ENCODE results near the gene DYRK3. TPM values are rescaled to one million over a fixed set of nuclear protein-coding genes. Genes with fewer than 3 reads are reported as not detected.

Gene DYRK3
- total and polyA plus RNA-seq, 9 of the 15 experiments (the other 6 are each of a cell fraction or from before 2014, with no cell fraction given) = 4.5 to 33.7 (median 25.7) TPM

DNA sequence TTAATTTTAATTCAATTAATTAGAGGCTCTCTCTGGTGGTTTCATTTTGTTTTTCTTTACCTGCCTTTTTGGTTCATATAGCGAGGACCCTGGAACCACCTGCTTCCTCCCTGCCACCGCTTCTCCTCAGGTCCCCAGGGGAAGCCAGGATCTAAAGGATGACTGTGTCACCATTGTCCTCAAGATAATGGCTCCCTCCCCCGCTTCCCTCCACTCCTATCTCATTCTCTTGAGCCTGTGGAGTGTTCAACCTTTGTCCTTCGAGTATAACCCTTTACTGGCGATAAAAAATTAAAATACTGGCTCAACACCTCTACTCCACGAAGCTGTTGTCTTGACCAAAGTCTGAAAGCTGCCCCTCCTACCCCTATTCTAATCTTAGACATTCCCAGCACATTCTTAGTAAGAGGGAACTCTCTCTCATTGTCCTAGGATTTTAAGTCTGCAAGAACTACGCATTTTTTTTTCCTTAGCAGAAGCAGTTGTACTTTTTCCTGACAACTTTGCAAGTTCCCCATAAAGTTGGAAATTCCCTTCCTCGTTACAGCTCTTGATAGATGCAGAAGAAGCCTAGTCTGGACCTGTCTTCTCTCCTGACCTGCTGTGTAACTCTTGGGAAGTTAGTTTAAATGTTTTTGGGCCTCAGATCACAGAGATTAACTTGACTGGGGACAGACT is 36.8 kb downstream of the DYRK3 start (continued):
- TF ChIP-seq MAZ (CRISPR knock-in tag; conservative IDR thresholded peaks at IDR 0.05 in 1 of 2, IDR thresholded peaks at IDR 0.05 in 1 of 2) (0 out of 4 replicates have a peak, but pooled peaks of 1 of the 2 experiments have one; percentile 10), TOE1 (IDR thresholded peaks at IDR 0.05; ENCODE audit: borderline replicate concordance) (no peak), TOE1 (CRISPR knock-in tag; IDR thresholded peaks at IDR 0.05; ENCODE audit: borderline replicate concordance, low read depth) (no peak), ZNF764 (CRISPR knock-in tag; IDR thresholded peaks at IDR 0.05; ENCODE audit: low read depth) (no peak)
- TF ChIP-seq, protein P1, sequence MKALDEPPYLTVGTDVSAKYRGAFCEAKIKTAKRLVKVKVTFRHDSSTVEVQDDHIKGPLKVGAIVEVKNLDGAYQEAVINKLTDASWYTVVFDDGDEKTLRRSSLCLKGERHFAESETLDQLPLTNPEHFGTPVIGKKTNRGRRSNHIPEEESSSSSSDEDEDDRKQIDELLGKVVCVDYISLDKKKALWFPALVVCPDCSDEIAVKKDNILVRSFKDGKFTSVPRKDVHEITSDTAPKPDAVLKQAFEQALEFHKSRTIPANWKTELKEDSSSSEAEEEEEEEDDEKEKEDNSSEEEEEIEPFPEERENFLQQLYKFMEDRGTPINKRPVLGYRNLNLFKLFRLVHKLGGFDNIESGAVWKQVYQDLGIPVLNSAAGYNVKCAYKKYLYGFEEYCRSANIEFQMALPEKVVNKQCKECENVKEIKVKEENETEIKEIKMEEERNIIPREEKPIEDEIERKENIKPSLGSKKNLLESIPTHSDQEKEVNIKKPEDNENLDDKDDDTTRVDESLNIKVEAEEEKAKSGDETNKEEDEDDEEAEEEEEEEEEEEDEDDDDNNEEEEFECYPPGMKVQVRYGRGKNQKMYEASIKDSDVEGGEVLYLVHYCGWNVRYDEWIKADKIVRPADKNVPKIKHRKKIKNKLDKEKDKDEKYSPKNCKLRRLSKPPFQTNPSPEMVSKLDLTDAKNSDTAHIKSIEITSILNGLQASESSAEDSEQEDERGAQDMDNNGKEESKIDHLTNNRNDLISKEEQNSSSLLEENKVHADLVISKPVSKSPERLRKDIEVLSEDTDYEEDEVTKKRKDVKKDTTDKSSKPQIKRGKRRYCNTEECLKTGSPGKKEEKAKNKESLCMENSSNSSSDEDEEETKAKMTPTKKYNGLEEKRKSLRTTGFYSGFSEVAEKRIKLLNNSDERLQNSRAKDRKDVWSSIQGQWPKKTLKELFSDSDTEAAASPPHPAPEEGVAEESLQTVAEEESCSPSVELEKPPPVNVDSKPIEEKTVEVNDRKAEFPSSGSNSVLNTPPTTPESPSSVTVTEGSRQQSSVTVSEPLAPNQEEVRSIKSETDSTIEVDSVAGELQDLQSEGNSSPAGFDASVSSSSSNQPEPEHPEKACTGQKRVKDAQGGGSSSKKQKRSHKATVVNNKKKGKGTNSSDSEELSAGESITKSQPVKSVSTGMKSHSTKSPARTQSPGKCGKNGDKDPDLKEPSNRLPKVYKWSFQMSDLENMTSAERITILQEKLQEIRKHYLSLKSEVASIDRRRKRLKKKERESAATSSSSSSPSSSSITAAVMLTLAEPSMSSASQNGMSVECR (CRISPR knock-in tag; IDR thresholded peaks at IDR 0.05) = no peak; the same call in 1 of the 2 replicates
- TF ChIP-seq, protein P2, sequence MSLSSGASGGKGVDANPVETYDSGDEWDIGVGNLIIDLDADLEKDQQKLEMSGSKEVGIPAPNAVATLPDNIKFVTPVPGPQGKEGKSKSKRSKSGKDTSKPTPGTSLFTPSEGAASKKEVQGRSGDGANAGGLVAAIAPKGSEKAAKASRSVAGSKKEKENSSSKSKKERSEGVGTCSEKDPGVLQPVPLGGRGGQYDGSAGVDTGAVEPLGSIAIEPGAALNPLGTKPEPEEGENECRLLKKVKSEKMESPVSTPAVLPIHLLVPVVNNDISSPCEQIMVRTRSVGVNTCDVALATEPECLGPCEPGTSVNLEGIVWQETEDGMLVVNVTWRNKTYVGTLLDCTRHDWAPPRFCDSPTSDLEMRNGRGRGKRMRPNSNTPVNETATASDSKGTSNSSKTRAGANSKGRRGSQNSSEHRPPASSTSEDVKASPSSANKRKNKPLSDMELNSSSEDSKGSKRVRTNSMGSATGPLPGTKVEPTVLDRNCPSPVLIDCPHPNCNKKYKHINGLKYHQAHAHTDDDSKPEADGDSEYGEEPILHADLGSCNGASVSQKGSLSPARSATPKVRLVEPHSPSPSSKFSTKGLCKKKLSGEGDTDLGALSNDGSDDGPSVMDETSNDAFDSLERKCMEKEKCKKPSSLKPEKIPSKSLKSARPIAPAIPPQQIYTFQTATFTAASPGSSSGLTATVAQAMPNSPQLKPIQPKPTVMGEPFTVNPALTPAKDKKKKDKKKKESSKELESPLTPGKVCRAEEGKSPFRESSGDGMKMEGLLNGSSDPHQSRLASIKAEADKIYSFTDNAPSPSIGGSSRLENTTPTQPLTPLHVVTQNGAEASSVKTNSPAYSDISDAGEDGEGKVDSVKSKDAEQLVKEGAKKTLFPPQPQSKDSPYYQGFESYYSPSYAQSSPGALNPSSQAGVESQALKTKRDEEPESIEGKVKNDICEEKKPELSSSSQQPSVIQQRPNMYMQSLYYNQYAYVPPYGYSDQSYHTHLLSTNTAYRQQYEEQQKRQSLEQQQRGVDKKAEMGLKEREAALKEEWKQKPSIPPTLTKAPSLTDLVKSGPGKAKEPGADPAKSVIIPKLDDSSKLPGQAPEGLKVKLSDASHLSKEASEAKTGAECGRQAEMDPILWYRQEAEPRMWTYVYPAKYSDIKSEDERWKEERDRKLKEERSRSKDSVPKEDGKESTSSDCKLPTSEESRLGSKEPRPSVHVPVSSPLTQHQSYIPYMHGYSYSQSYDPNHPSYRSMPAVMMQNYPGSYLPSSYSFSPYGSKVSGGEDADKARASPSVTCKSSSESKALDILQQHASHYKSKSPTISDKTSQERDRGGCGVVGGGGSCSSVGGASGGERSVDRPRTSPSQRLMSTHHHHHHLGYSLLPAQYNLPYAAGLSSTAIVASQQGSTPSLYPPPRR (CRISPR knock-in tag; IDR thresholded peaks at IDR 0.05; ENCODE audit: borderline replicate concordance) = no peak
- TF ChIP-seq, protein P3, sequence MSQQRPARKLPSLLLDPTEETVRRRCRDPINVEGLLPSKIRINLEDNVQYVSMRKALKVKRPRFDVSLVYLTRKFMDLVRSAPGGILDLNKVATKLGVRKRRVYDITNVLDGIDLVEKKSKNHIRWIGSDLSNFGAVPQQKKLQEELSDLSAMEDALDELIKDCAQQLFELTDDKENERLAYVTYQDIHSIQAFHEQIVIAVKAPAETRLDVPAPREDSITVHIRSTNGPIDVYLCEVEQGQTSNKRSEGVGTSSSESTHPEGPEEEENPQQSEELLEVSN (IDR thresholded peaks at IDR 0.05; ENCODE audit: borderline replicate concordance in 1 of 2, extremely low read depth in 1 of 2, insufficient read depth in 1 of 2, insufficient read length in 1 of 2, low read depth in 1 of 2, low read length in 1 of 2, poor library complexity in 1 of 2, severe bottlenecking in 1 of 2) = peak in 1 of 2 experiments; percentile 34
- TF ChIP-seq, protein P4, sequence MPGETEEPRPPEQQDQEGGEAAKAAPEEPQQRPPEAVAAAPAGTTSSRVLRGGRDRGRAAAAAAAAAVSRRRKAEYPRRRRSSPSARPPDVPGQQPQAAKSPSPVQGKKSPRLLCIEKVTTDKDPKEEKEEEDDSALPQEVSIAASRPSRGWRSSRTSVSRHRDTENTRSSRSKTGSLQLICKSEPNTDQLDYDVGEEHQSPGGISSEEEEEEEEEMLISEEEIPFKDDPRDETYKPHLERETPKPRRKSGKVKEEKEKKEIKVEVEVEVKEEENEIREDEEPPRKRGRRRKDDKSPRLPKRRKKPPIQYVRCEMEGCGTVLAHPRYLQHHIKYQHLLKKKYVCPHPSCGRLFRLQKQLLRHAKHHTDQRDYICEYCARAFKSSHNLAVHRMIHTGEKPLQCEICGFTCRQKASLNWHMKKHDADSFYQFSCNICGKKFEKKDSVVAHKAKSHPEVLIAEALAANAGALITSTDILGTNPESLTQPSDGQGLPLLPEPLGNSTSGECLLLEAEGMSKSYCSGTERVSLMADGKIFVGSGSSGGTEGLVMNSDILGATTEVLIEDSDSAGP (CRISPR knock-in tag; IDR thresholded peaks at IDR 0.05) = no peak
- TF ChIP-seq, protein P5, sequence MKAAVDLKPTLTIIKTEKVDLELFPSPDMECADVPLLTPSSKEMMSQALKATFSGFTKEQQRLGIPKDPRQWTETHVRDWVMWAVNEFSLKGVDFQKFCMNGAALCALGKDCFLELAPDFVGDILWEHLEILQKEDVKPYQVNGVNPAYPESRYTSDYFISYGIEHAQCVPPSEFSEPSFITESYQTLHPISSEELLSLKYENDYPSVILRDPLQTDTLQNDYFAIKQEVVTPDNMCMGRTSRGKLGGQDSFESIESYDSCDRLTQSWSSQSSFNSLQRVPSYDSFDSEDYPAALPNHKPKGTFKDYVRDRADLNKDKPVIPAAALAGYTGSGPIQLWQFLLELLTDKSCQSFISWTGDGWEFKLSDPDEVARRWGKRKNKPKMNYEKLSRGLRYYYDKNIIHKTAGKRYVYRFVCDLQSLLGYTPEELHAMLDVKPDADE (conservative IDR thresholded peaks at IDR 0.05; ENCODE audit: control insufficient read depth, low read depth, low read length) = no peak
